ENCODE results near the gene ESAM. TPM values are rescaled to one million over a fixed set of nuclear protein-coding genes. Genes with fewer than 3 reads are reported as not detected.

ESAM gene
- polyA plus RNA-seq, 4 donors = 0.67 to 38.3 (median 6.9) TPM

DNA sequence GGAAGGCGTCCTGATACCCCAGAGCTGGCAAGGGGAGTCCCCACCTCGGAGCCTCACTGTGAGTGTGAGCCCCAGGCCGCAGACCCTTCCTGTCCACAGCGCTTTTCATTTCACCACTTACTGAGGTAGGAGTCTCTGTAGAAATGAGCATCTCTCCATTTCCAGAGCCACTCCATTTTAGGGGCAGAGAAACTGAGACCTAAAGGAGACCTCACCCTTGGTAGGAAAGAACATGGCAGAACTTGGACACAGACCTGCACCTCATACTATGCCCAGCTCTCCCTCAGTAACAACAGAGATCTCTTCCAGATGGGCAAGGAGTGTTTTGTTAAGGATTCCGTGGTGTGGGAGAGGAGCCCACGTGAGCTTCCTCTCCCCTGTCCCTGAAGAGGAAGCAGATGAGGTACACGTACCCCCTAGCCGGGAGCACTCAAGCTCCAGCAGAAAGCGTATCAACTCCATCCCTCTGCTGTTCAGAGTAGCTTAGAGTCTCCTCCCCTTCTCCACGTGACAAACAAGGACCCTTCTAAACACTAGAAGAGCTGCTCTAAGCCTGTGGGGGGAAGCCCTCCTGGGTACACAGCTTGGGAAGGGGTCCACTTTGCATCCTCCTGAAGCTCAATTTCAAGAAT lies 9.5 kb downstream of the ESAM start:
- no peak for FAIRE-seq
- no peak for DNase-seq
- peaks cover 0 to 14% (median 0%) of the 10 kb centered on the region in 3 donors for H3K4me1 ChIP-seq (ENCODE audit: control insufficient read depth in 3 of 3, insufficient read depth in 2 of 3, low read depth in 1 of 3, low read length in 2 of 3)
- peak overlapping the region in 1 of 3 donors; percentile 19 for H3K4me3 ChIP-seq (ENCODE audit: low read depth in 1 of 3, low read length in 3 of 3)
- peaks cover 0 to 91% (median 0%) of the 10 kb centered on the region in 3 donors for H3K27me3 ChIP-seq (ENCODE audit: control insufficient read depth in 3 of 3, insufficient read depth in 3 of 3, low read length in 3 of 3)
- H3K27ac ChIP-seq (ENCODE audit: low read depth in 1 of 3, low read length in 2 of 3) = no peak overlapping the region
- 53 to 73% (median 68%) methylated on average over 10 of the region's 10 CpGs for WGBS, 3 donors
- no peaks in the 10 kb centered on the region for H3K9me3 ChIP-seq (ENCODE audit: control insufficient read depth in 2 of 2, insufficient read depth in 1 of 2, low read depth in 1 of 2, low read length in 1 of 2)
- H3K36me3 ChIP-seq (ENCODE audit: control insufficient read depth in 3 of 3, insufficient read depth in 2 of 3, low read depth in 1 of 3, low read length in 3 of 3) = no peaks in the 10 kb centered on the region

DNA sequence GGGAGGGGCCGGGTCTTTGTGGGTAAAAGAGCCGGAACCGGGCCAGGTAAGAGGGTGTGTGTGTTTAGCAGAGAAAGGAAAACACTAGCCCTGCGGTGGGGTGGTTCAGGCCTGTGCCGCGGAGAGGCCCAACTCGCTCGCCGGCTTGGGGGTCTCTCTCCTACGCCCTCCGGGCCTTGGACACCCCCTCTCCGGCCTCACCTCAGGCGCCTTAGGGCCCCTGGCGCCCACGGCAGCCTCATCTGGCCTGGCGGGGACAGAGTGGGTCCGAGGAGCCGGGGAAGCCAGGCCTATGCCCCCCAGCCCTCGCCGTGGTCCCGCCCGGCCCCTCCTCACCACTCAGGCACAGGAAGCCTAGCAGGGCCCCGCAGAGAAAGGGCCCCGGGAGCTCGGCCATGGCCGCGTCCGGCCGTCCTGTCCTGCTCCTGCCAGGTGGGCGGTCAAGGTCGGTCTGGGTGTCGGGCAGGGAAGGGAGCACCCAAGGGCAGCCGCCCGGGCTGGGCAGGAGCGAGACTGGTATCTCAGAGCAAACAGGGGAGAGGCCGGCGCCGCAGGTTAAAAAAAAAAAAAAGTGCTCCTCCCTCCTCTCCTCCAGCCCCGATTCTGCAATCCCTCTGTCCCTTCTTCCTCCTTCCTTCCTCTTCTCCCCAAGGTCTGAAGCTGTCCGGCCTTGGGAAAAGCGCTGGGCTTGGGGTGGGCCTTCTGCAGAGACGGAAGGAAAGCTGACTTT lies 10.2 kb downstream of the ESAM start, which contains the start of gene VSIG2:
Gene VSIG2, minus strand, starts transcription at position 515 of the 730 bp plus-strand sequence. Its CDS starts 118 bp downstream, at position 397.
- Histone ChIP-seq H3K27me3 (ENCODE audit: control insufficient read depth in 3 of 3, insufficient read depth in 3 of 3, low read length in 3 of 3) (peaks cover 0 to 90% (median 2%) of the 10 kb centered on the region in 3 donors), H3K36me3 (ENCODE audit: control insufficient read depth in 3 of 3, insufficient read depth in 2 of 3, low read depth in 1 of 3, low read length in 3 of 3) (no peaks in the 10 kb centered on the region), H3K27ac (ENCODE audit: low read depth in 1 of 3, low read length in 2 of 3) (no peak within 1 kb of the TSS), H3K4me3 (ENCODE audit: low read depth in 1 of 3, low read length in 3 of 3) (peak within 1 kb of the TSS in 2 of 3 donors; percentile 9 to 19), H3K9me3 (ENCODE audit: control insufficient read depth in 2 of 2, insufficient read depth in 1 of 2, low read depth in 1 of 2, low read length in 1 of 2) (no peaks in the 10 kb centered on the region), H3K4me1 (ENCODE audit: control insufficient read depth in 3 of 3, insufficient read depth in 2 of 3, low read depth in 1 of 3, low read length in 2 of 3) (peaks cover 0 to 18% (median 0%) of the 10 kb centered on the region in 3 donors)
- WGBS, 3 donors = 32 to 44% (median 37%) methylated on average over 37 to 42 of the region's 42 CpGs
- no peak for FAIRE-seq
- no peak for DNase-seq

DNA sequence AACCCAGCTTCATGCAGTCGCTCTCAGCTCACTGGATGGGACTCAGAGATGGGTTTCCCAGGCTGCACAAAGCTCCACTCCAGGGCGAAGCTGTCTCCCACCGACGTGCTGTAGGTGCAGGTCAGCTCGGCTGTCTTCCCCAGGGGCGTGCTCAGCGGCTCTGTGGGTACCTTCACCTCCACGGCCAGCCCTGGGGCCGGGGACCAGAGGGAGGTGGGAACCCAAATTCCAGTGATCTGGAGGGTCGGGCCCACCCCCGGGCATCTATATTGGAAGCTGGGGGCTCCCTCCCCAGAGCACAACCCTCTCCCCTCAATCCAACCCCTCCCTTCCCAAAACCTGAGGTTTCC lies 10.7 kb downstream of the ESAM start:
- peak overlapping the region in 1 of 3 donors; percentile 9 for H3K4me3 ChIP-seq (ENCODE audit: low read depth in 1 of 3, low read length in 3 of 3)
- 64 to 80% (median 72%) methylated on average over 11 of the region's 11 CpGs for WGBS, 3 donors
- peaks cover 0 to 90% (median 2%) of the 10 kb centered on the region in 3 donors for H3K27me3 ChIP-seq (ENCODE audit: control insufficient read depth in 3 of 3, insufficient read depth in 3 of 3, low read length in 3 of 3)
- no peak overlapping the region for H3K27ac ChIP-seq (ENCODE audit: low read depth in 1 of 3, low read length in 2 of 3)
- no peaks in the 10 kb centered on the region for H3K36me3 ChIP-seq (ENCODE audit: control insufficient read depth in 3 of 3, insufficient read depth in 2 of 3, low read depth in 1 of 3, low read length in 3 of 3)
- H3K9me3 ChIP-seq (ENCODE audit: control insufficient read depth in 2 of 2, insufficient read depth in 1 of 2, low read depth in 1 of 2, low read length in 1 of 2) = no peaks in the 10 kb centered on the region
- DNase-seq = no peak
- FAIRE-seq = no peak
- peaks cover 0 to 18% (median 0%) of the 10 kb centered on the region in 3 donors for H3K4me1 ChIP-seq (ENCODE audit: control insufficient read depth in 3 of 3, insufficient read depth in 2 of 3, low read depth in 1 of 3, low read length in 2 of 3)

DNA sequence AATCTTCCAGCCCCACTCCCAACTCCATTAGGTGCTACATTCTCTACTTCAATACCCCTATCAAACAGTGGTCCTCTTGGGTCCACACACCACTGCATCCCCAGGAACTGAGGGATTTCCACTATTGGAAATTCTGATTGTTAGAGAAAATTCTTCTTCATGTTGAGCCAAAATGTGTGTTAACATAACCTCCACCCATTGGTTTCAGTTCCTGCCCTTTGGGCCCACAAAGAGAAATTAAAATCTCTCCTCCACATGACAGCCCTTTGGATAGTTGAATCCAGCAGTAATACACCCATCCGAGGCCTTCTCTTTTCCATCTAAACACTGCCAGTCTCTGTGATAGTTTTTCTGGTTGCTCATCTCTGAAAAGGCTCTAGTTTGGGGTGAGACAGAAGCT lies 12.2 kb downstream of the ESAM start:
- Histone ChIP-seq H3K4me1 (ENCODE audit: control insufficient read depth in 3 of 3, insufficient read depth in 2 of 3, low read depth in 1 of 3, low read length in 2 of 3) (peaks cover 0 to 23% (median 0%) of the 10 kb centered on the region in 3 donors), H3K9me3 (ENCODE audit: control insufficient read depth in 2 of 2, insufficient read depth in 1 of 2, low read depth in 1 of 2, low read length in 1 of 2) (no peaks in the 10 kb centered on the region), H3K4me3 (ENCODE audit: low read depth in 1 of 3, low read length in 3 of 3) (no peak overlapping the region), H3K36me3 (ENCODE audit: control insufficient read depth in 3 of 3, insufficient read depth in 2 of 3, low read depth in 1 of 3, low read length in 3 of 3) (no peaks in the 10 kb centered on the region), H3K27me3 (ENCODE audit: control insufficient read depth in 3 of 3, insufficient read depth in 3 of 3, low read length in 3 of 3) (peaks cover 0 to 94% (median 4%) of the 10 kb centered on the region in 3 donors), H3K27ac (ENCODE audit: low read depth in 1 of 3, low read length in 2 of 3) (no peak overlapping the region)
- DNase-seq (no peak), FAIRE-seq (no peak)
- WGBS, 3 donors = 66 to 86% (median 84%) methylated on average over 1 of the region's 1 CpG

DNA sequence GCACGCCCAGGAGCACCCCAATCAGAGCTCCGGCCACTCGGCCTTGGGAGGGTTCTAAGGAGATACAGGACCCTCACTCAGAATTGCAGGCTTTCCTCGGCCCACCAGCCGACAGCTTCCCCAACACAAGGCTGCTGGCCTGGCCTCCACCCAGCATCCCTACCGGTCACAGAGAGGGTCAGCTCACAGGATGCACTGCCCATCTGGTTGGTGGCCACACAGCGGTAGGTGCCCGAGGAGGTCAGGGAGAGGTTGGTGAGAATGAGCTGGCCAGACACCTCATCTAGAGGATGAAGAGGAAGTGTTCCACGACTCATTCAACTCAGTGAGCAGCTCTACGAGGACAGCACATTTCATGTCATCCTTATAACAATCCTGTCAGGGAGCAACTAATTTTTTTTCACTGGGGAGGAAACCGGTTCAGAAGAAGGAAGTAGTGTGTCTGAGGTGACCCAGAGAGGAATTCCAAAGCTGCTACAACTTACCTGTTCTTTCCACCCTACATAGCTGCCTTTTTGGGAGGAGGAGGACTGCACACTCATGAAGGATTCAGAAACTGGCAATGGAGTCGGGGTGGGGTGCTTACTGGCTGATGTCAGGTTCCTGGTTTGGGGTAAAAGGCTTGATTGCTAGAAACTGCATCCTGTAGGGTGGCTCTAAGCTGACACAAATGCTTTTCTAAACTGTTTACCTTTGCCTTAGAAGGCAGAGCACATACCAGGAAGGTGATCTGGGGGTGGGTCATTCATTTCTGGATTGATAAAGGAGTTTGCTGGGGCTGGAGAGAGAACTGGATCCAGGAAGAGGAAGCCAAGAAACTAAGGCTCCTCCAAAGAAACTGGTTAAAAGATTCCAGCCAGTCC lies 13.4 kb downstream of the ESAM start:
- Histone ChIP-seq H3K4me1 (ENCODE audit: control insufficient read depth in 3 of 3, insufficient read depth in 2 of 3, low read depth in 1 of 3, low read length in 2 of 3) (peaks cover 0 to 23% (median 0%) of the 10 kb centered on the region in 3 donors), H3K27ac (ENCODE audit: low read depth in 1 of 3, low read length in 2 of 3) (peak overlapping the region in 1 of 3 donors; percentile 12), H3K9me3 (ENCODE audit: control insufficient read depth in 2 of 2, insufficient read depth in 1 of 2, low read depth in 1 of 2, low read length in 1 of 2) (no peaks in the 10 kb centered on the region), H3K36me3 (ENCODE audit: control insufficient read depth in 3 of 3, insufficient read depth in 2 of 3, low read depth in 1 of 3, low read length in 3 of 3) (no peaks in the 10 kb centered on the region), H3K27me3 (ENCODE audit: control insufficient read depth in 3 of 3, insufficient read depth in 3 of 3, low read length in 3 of 3) (peaks cover 0 to 96% (median 6%) of the 10 kb centered on the region in 3 donors), H3K4me3 (ENCODE audit: low read depth in 1 of 3, low read length in 3 of 3) (no peak overlapping the region)
- FAIRE-seq (no peak), DNase-seq (no peak)
- 50 to 71% (median 67%) methylated on average over 12 of the region's 12 CpGs for WGBS, 3 donors

DNA sequence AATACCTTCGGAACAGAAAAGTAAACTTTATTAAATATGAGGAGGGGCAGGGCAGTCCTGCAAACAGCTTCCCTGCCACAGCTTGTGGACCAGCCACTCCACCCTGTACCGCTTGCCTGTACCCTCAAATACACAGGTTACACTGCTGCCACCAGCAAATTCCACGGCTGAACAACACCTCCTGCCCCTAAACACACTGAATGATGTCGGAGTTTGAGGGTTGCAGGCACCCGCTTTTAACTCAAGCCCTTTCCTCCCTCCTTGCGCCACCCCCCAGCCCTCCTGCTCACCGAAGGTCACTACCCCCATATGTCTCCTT lies 14.0 kb downstream of the ESAM start:
- no peaks in the 10 kb centered on the region for H3K9me3 ChIP-seq (ENCODE audit: control insufficient read depth in 2 of 2, insufficient read depth in 1 of 2, low read depth in 1 of 2, low read length in 1 of 2)
- peaks cover 0 to 96% (median 6%) of the 10 kb centered on the region in 3 donors for H3K27me3 ChIP-seq (ENCODE audit: control insufficient read depth in 3 of 3, insufficient read depth in 3 of 3, low read length in 3 of 3)
- H3K36me3 ChIP-seq (ENCODE audit: control insufficient read depth in 3 of 3, insufficient read depth in 2 of 3, low read depth in 1 of 3, low read length in 3 of 3) = no peaks in the 10 kb centered on the region
- H3K27ac ChIP-seq (ENCODE audit: low read depth in 1 of 3, low read length in 2 of 3) = no peak overlapping the region
- DNase-seq (no peak), FAIRE-seq (no peak)
- 73 to 78% (median 77%) methylated on average over 7 of the region's 7 CpGs for WGBS, 3 donors
- no peak overlapping the region for H3K4me3 ChIP-seq (ENCODE audit: low read depth in 1 of 3, low read length in 3 of 3)
- peaks cover 0 to 23% (median 0%) of the 10 kb centered on the region in 3 donors for H3K4me1 ChIP-seq (ENCODE audit: control insufficient read depth in 3 of 3, insufficient read depth in 2 of 3, low read depth in 1 of 3, low read length in 2 of 3)

DNA sequence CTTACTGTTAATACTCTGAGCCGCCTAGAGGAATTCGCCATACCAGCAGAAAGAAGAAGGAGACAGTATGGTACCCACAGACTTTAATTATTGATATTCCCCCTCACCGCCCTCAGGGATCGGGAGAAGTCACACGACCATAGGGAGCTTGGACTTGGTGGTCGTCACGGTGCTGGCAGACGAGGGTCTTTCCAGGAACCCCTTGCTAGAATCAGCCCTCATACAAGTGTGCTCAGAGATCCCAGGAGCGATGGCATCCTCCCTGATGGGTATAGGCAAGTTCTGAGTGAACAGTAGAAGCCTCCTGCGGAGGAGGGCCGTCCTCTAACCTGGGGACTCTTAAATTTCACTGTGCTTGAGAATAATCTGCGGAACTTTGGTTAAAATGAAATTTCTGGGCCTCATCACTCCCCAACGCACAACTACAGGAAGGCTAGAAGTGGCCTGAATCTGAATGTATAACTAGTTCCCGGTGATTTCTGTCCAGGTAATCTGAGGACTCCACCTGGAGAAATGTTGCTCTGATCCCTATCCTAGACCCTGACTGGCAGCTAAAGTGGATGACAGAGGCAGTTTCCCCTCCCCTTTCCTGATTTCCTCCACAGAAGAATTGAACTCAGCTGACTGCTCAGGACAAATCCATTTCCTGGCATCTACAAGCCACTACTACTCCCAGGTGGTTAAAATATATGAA lies 14.5 kb downstream of the ESAM start:
- 64 to 72% (median 70%) methylated on average over 14 of the region's 14 CpGs for WGBS, 3 donors
- H3K9me3 ChIP-seq (ENCODE audit: control insufficient read depth in 2 of 2, insufficient read depth in 1 of 2, low read depth in 1 of 2, low read length in 1 of 2) = no peaks in the 10 kb centered on the region
- H3K27ac ChIP-seq (ENCODE audit: low read depth in 1 of 3, low read length in 2 of 3) = peak overlapping the region in 2 of 3 donors; percentile 35 to 55
- H3K4me3 ChIP-seq (ENCODE audit: low read depth in 1 of 3, low read length in 3 of 3) = no peak overlapping the region
- DNase-seq (no peak), FAIRE-seq (no peak)
- peaks cover 0 to 97% (median 8%) of the 10 kb centered on the region in 3 donors for H3K27me3 ChIP-seq (ENCODE audit: control insufficient read depth in 3 of 3, insufficient read depth in 3 of 3, low read length in 3 of 3)
- H3K4me1 ChIP-seq (ENCODE audit: control insufficient read depth in 3 of 3, insufficient read depth in 2 of 3, low read depth in 1 of 3, low read length in 2 of 3) = peaks cover 0 to 23% (median 0%) of the 10 kb centered on the region in 3 donors
- H3K36me3 ChIP-seq (ENCODE audit: control insufficient read depth in 3 of 3, insufficient read depth in 2 of 3, low read depth in 1 of 3, low read length in 3 of 3) = no peaks in the 10 kb centered on the region

All from small intestine (tissue), 7 donors.